Endothelial cell of umbilical vein (primary cell): Measurements from ENCODE around the gene UFSP1. TPM values are rescaled to one million over a fixed set of nuclear protein-coding genes. Genes with fewer than 3 reads are reported as not detected.

Experiments used
- BruUV-seq: library from RNA; stranded (reverse); fragments of 400-500 nt; replicated peaks from 2 replicates; lab custom pipeline; 2021; lab: Mats Ljungman, UMichigan
- CTCF ChIA-PET: fragments of 300-600, 350-600 bp; sonication (Branson Sonifier 250); formaldehyde crosslinking; loops from one replicate; lab custom pipeline; 2021; ENCODE audit warnings: antibody characterized with exemption, inconsistent platforms; lab: Charles Lee
- POLR2A ChIA-PET: fragments of 300-600, 350-600 bp; sonication (Branson Sonifier 250); formaldehyde crosslinking; loops from one replicate; lab custom pipeline; 2021; ENCODE audit warnings: antibody characterized with exemption, inconsistent platforms; lab: Charles Lee
- DNase-seq: peaks from one replicate; pipeline ENCODE4 v3.0.0-alpha.2; 2011; ENCODE audit warnings: low read depth, low spot score
- FAIRE-seq: peaks from 2 replicates; lab custom pipeline; 2011; peaks lifted over from hg19 to GRCh38; lab: Jason Lieb, UNC
- H2AFZ ChIP-seq: 2 replicates; pipeline ENCODE4 v1.6.0; 2012; ENCODE audit warnings: low read depth, low read length, control low read depth, inconsistent platforms
- H3K27ac ChIP-seq: 2 replicates; pipeline ENCODE4 v1.5.1; 2011; ENCODE audit warnings: low read depth, mild to moderate bottlenecking, control low read depth, low read length, moderate library complexity; ENCODE audit not compliant: insufficient read depth
- H3K27me3 ChIP-seq, 2 experiments: 2 replicates each; pipeline versions ENCODE4 v1.6.0 to v1.6.1; 2011; ENCODE audit warnings: low read length in 2 of 2, mixed read lengths in 1 of 2; ENCODE audit not compliant: control insufficient read depth in 2 of 2, insufficient read depth in 2 of 2
- H3K36me3 ChIP-seq, 2 experiments: 2 replicates in 1 of 2; 3 replicates in 1 of 2; pipeline ENCODE4 v1.5.1; 2011; ENCODE audit warnings: low read length in 2 of 2, mild to moderate bottlenecking in 1 of 2, moderate library complexity in 1 of 2; ENCODE audit not compliant: control insufficient read depth in 2 of 2, insufficient read depth in 2 of 2; ENCODE audit errors: extremely low read depth in 1 of 2
- H3K4me1 ChIP-seq: 3 replicates; pipeline ENCODE4 v1.5.1; 2011; ENCODE audit warnings: mild to moderate bottlenecking, low read length; ENCODE audit not compliant: control insufficient read depth, insufficient read depth; ENCODE audit errors: extremely low read depth
- H3K4me2 ChIP-seq: 2 replicates; pipeline ENCODE4 v1.6.1; 2011; ENCODE audit warnings: low read length, control low read depth, mixed read lengths; ENCODE audit not compliant: insufficient read depth
- H3K4me3 ChIP-seq, 3 experiments: fragments of 200-600 bp in 1 of 3; sonication (generic), shearing (Covaris generic) in 1 of 3; replicated peaks in 1 of 3; 2 replicates each; pipeline ENCODE4 v1.5.1; 2011 to 2016; ENCODE audit warnings: control low read depth in 3 of 3, low read length in 3 of 3, mild to moderate bottlenecking in 2 of 3, inconsistent platforms in 1 of 3, low read depth in 1 of 3, moderate library complexity in 1 of 3; ENCODE audit not compliant: insufficient read depth in 1 of 3
- H3K79me2 ChIP-seq: 2 replicates; pipeline ENCODE4 v1.6.0; 2012; ENCODE audit warnings: low read length, inconsistent platforms; ENCODE audit not compliant: control insufficient read depth, insufficient read depth
- H3K9ac ChIP-seq: replicated peaks from 2 replicates; pipeline ENCODE3; 2011; ENCODE audit warnings: low read length, control low read depth; ENCODE audit not compliant: insufficient read depth; ENCODE audit errors: extremely low read depth
- H3K9me1 ChIP-seq: replicated peaks from 3 replicates; pipeline ENCODE4 v1.6.0; 2011; ENCODE audit warnings: mild to moderate bottlenecking, low read length; ENCODE audit not compliant: control insufficient read depth, insufficient read depth; ENCODE audit errors: extremely low read depth
- H3K9me3 ChIP-seq: replicated peaks from 2 replicates; pipeline ENCODE4 v1.5.1; 2012; ENCODE audit warnings: low read length, inconsistent platforms; ENCODE audit not compliant: control insufficient read depth, insufficient read depth
- H4K20me1 ChIP-seq: replicated peaks from 2 replicates; pipeline ENCODE3; 2011; ENCODE audit warnings: mild to moderate bottlenecking, low read length; ENCODE audit not compliant: control insufficient read depth, insufficient read depth; ENCODE audit errors: extremely low read depth
- CTCF ChIP-seq, 2 donors: IDR thresholded peaks; 1 replicate in 1 of 2; 2 replicates in 1 of 2; pipeline ENCODE4 v1.5.1; 2011; ENCODE audit warnings: low read length in 2 of 2, mild to moderate bottlenecking in 2 of 2, moderate library complexity in 2 of 2, control low read depth in 1 of 2, inconsistent platforms in 1 of 2, low read depth in 1 of 2; ENCODE audit not compliant: insufficient read depth in 1 of 2; ENCODE audit errors: extremely low read depth in 1 of 2
- EZH2 ChIP-seq: IDR thresholded peaks from 2 replicates; pipeline ENCODE4 v1.6.1; 2012; ENCODE audit warnings: borderline replicate concordance, low read depth, mild to moderate bottlenecking, moderate library complexity, low read length, inconsistent platforms; ENCODE audit not compliant: severe bottlenecking
- FOS ChIP-seq: IDR thresholded peaks from 2 replicates; pipeline ENCODE4 v1.6.1; 2011; ENCODE audit warnings: mild to moderate bottlenecking, low read length, moderate library complexity, borderline replicate concordance; ENCODE audit not compliant: insufficient read depth
- GATA2 ChIP-seq: IDR thresholded peaks from 2 replicates; pipeline ENCODE4 v1.7.0; 2011; ENCODE audit warnings: low read depth, mild to moderate bottlenecking, moderate library complexity, mixed read lengths, low read length; ENCODE audit not compliant: insufficient read length, insufficient read depth
- JUN ChIP-seq: IDR thresholded peaks from 2 replicates; pipeline ENCODE4 v1.6.1; 2011; ENCODE audit warnings: borderline replicate concordance, low read depth; ENCODE audit not compliant: insufficient read length, insufficient read depth
- MAX ChIP-seq: IDR thresholded peaks from 2 replicates; pipeline ENCODE4 v1.6.1; 2011; ENCODE audit not compliant: insufficient read depth, insufficient read length
- MYC ChIP-seq: IDR thresholded peaks from one replicate; pipeline ENCODE4 v1.6.1; 2011; ENCODE audit warnings: mild to moderate bottlenecking, low read depth, low read length
- POLR2A ChIP-seq: IDR thresholded peaks from 2 replicates; pipeline ENCODE4 v1.6.1; 2012; ENCODE audit warnings: low read depth, mild to moderate bottlenecking, control low read depth, low read length
- POLR2AphosphoS5 ChIP-seq: IDR thresholded peaks from 2 replicates; pipeline ENCODE4 v1.6.1; 2012; ENCODE audit warnings: low read depth, mild to moderate bottlenecking, control low read depth, low read length, moderate library complexity; ENCODE audit not compliant: insufficient read depth
- dilution Hi-C: fragments of 300-500 bp; cut with MboI; formaldehyde crosslinking; loops from one replicate; pipeline ENCODE4 v1.15.0; 2019; ENCODE audit warnings: low sequenced_read_pairs; ENCODE audit not compliant: extremely low pct_ligation_motif_present
- intact Hi-C: fragments of 100-400 bp; cut with micrococcal nuclease; formaldehyde crosslinking; loops from one replicate; pipeline ENCODE4 v1.10.0; 2022
- polyA plus RNA-seq, 4 experiments: library from polyadenylated mRNA; depleted of rRNA in 3 of 4; stranded (reverse) in 3 of 4; unstranded in 1 of 4; fragments of >200 nt; gene quantifications; 2 replicates each; pipeline versions ENCODE4 v1.2.1 to v1.2.3, GENCODE V29; 2011 to 2012; ENCODE audit warnings: missing spikeins in 1 of 4
- total RNA-seq: library from RNA; stranded (reverse); gene quantifications from 2 replicates; pipeline ENCODE4 v1.2.3, GENCODE V29; 2021

Gene UFSP1
- total and polyA plus RNA-seq, 2 donors (not counting 3 experiments of a cell fraction or from before 2014, with no cell fraction given) = 0.84 to 0.93 TPM

- H3K27ac ChIP-seq = no peak overlapping the region
- dilution Hi-C loops = no loop called here
- intact Hi-C loops = no loop called here
- H3K9ac ChIP-seq = no peak overlapping the region
- peaks cover 13% of the 10 kb centered on the region for H3K4me1 ChIP-seq
- no peak for DNase-seq
- no peak overlapping the region for H3K4me2 ChIP-seq
- H3K9me3 ChIP-seq = no peaks in the 10 kb centered on the region
- no peaks in the 10 kb centered on the region for H4K20me1 ChIP-seq
- no peak for FAIRE-seq
- H3K4me3 ChIP-seq = no peak overlapping the region
- peaks cover 62% of the 10 kb centered on the region for H3K79me2 ChIP-seq
- CTCF ChIA-PET = no interaction called here
- no peaks in the 10 kb centered on the region for H3K27me3 ChIP-seq
- no peak overlapping the region for H2AFZ ChIP-seq
- TF ChIP-seq CTCF (IDR thresholded peaks at IDR 0.05; ENCODE audit: extremely low read depth in 1 of 2, insufficient read depth in 1 of 2, low read depth in 1 of 2, low read length in 2 of 2) (no peak), POLR2A (no peak), JUN (no peak), GATA2 (no peak), POLR2AphosphoS5 (no peak), EZH2 (no peak), MAX (no peak), MYC (no peak), FOS (no peak)
- H3K9me1 ChIP-seq = no peaks in the 10 kb centered on the region
- no TSS peak for BruUV-seq
- POLR2A ChIA-PET = no interaction called here
- peaks cover 23 to 46% of the 10 kb centered on the region in 2 experiments for H3K36me3 ChIP-seq
Measured at GRCh38 chr7:100880645-100881044, 8.9 kb downstream of the UFSP1 start.
